A549 (cell line): ENCODE results near the gene CTSF. TPM values are rescaled to one million over a fixed set of nuclear protein-coding genes. Genes with fewer than 3 reads are reported as not detected.

Experiments
- ATAC-seq, 2 experiments: fragments of 200-7000 bp in 1 of 2; fragments of >200 bp in 1 of 2; cut with Nextera tagmentation in 1 of 2; cut with Tn5 transposase in 1 of 2; 3 replicates each; pipeline versions ENCODE4 v1.8.0 to v1.9.1; 2018 to 2020; ENCODE audit warnings: mild to moderate bottlenecking in 1 of 2, moderate library complexity in 1 of 2
- CTCF ChIA-PET: fragments of 300-600 bp; sonication (Branson Sonifier 250); formaldehyde crosslinking; extraction: SDS; loops from one replicate; lab custom pipeline; 2021; ENCODE audit warnings: antibody characterized with exemption, inconsistent platforms; lab: Yijun Ruan, JAX
- POLR2A ChIA-PET: fragments of 350-600 bp; formaldehyde crosslinking; extraction: SDS; loops from one replicate; lab custom pipeline; 2021; ENCODE audit warnings: antibody characterized with exemption, inconsistent platforms; lab: Yijun Ruan, JAX
- DNase-seq, 2 experiments: peaks; one replicate each; pipeline versions ENCODE4 v3.0.0 to v3.0.0-alpha.2; 2011 to 2016; ENCODE audit warnings: low read depth in 1 of 2, low spot score in 1 of 2
- FAIRE-seq: peaks from 2 replicates; lab custom pipeline; 2011; peaks lifted over from hg19 to GRCh38; lab: Jason Lieb, UNC
- H3K27ac ChIP-seq, 2 experiments: fragments of >200 bp; sonication (Bioruptor Twin); formaldehyde crosslinking; 3 replicates each; pipeline ENCODE4 v1.5.1; 2016 to 2017
- H3K4me1 ChIP-seq: fragments of >200 bp; sonication (Bioruptor Twin); formaldehyde crosslinking; 3 replicates; pipeline ENCODE4 v1.6.1; 2016
- H3K4me2 ChIP-seq: fragments of >200 bp; sonication (Bioruptor Twin); formaldehyde crosslinking; 3 replicates; pipeline ENCODE4 v1.6.1; 2016
- H3K4me3 ChIP-seq: fragments of >200 bp; sonication (Bioruptor Twin); formaldehyde crosslinking; 3 replicates; pipeline ENCODE4 v1.5.1; 2016
- H3K9me3 ChIP-seq: fragments of >200 bp; sonication (Bioruptor Twin); formaldehyde crosslinking; 3 replicates; pipeline ENCODE4 v1.6.1; 2016
- CBX2 ChIP-seq: fragments of 200-600 bp; sonication (generic); IDR thresholded peaks from 2 replicates; pipeline ENCODE4 v1.6.1; 2016; ENCODE audit warnings: low read depth, mild to moderate bottlenecking, borderline replicate concordance
- CBX8 ChIP-seq: fragments of 200-600 bp; sonication (generic); IDR thresholded peaks from 2 replicates; pipeline ENCODE4 v1.6.1; 2016
- CEBPB ChIP-seq, 2 experiments: fragments of >200 bp in 1 of 2; sonication (Bioruptor Twin) in 1 of 2; formaldehyde crosslinking in 1 of 2; IDR thresholded peaks; 2 replicates each; pipeline ENCODE4 v1.6.1; 2012 to 2016
- ESRRA ChIP-seq: fragments of 150-350 bp; IDR thresholded peaks from 2 replicates; pipeline ENCODE4 v1.6.1; 2014; ENCODE audit warnings: mild to moderate bottlenecking, low read length, borderline replicate concordance
- FOXS1 ChIP-seq: fragments of 250-450 bp; sonication (Bioruptor Pico); IDR thresholded peaks from 2 replicates; pipeline ENCODE4 v1.5.0; 2020; ENCODE audit warnings: mild to moderate bottlenecking, moderate library complexity
- GATA3 ChIP-seq: IDR thresholded peaks from 2 replicates; pipeline ENCODE4 v1.6.1; 2012; ENCODE audit warnings: borderline replicate concordance
- HDAC2 ChIP-seq: fragments of 200-600 bp; sonication (generic); IDR thresholded peaks from 2 replicates; pipeline ENCODE4 v1.6.1; 2016
- HEYL ChIP-seq: fragments of 250-450 bp; sonication (Bioruptor Pico); IDR thresholded peaks from 2 replicates; pipeline ENCODE4 v1.8.0; 2021; ENCODE audit warnings: mild to moderate bottlenecking, moderate library complexity
- JUN ChIP-seq, 2 experiments: fragments of >200 bp; sonication (Bioruptor Twin); formaldehyde crosslinking; IDR thresholded peaks; 2 replicates in 1 of 2; 3 replicates in 1 of 2; pipeline ENCODE4 v1.6.1; 2016 to 2017
- KDM1A ChIP-seq: fragments of 200-600 bp; sonication (generic); IDR thresholded peaks from 2 replicates; pipeline ENCODE4 v1.6.1; 2016; ENCODE audit warnings: low read depth, mild to moderate bottlenecking
- MAZ ChIP-seq: fragments of 150-350 bp; IDR thresholded peaks from 2 replicates; pipeline ENCODE4 v1.6.1; 2014; ENCODE audit warnings: antibody characterized with exemption, low read depth, low read length, borderline replicate concordance
- MYC ChIP-seq: IDR thresholded peaks from 2 replicates; pipeline ENCODE4 v1.6.1; 2012; ENCODE audit warnings: mild to moderate bottlenecking, inconsistent platforms, low read length, improper control_type of control experiment, borderline replicate concordance
- NFE2L2 ChIP-seq: fragments of 150-350 bp; conservative IDR thresholded peaks from 2 replicates; pipeline ENCODE4 v1.6.1; 2014; ENCODE audit warnings: low read length
- NPAS2 ChIP-seq: fragments of 250-450 bp; sonication (Bioruptor Pico); IDR thresholded peaks from 2 replicates; pipeline ENCODE4 v1.8.0; 2022; ENCODE audit warnings: mild to moderate bottlenecking, moderate library complexity, borderline replicate concordance
- RAD21 ChIP-seq, 2 experiments: fragments of >200 bp in 1 of 2; sonication (Bioruptor Twin) in 1 of 2; formaldehyde crosslinking in 1 of 2; IDR thresholded peaks in 1 of 2; conservative IDR thresholded peaks in 1 of 2; 2 replicates in 1 of 2; 3 replicates in 1 of 2; pipeline ENCODE4 v1.6.1; 2012 to 2018; ENCODE audit warnings: inconsistent platforms in 1 of 2
- RCOR1 ChIP-seq: fragments of 150-350 bp; IDR thresholded peaks from 2 replicates; pipeline ENCODE4 v1.6.1; 2014; ENCODE audit warnings: antibody characterized with exemption, low read length, low read depth
- SMC3 ChIP-seq: fragments of >200 bp; sonication (Bioruptor Twin); formaldehyde crosslinking; IDR thresholded peaks from 3 replicates; pipeline ENCODE4 v1.6.1; 2018; ENCODE audit warnings: inconsistent platforms
- SREBF2 ChIP-seq: fragments of 450-650 bp; IDR thresholded peaks from 2 replicates; pipeline ENCODE4 v1.6.1; 2014; ENCODE audit warnings: mild to moderate bottlenecking, moderate library complexity
- TP53 ChIP-seq: fragments of 250-450 bp; sonication (Bioruptor Pico); IDR thresholded peaks from 2 replicates; pipeline ENCODE4 v1.5.0; 2021; ENCODE audit warnings: mild to moderate bottlenecking, moderate library complexity
- ZC3H11A ChIP-seq: fragments of 450-650 bp; IDR thresholded peaks from 2 replicates; pipeline ENCODE4 v1.6.1; 2014; ENCODE audit warnings: antibody characterized with exemption, mild to moderate bottlenecking
- WGBS: methylation state at CpG from one replicate; pipeline ENCODE4 v1.1.6; 2017; ENCODE audit errors: missing lambda C conversion rate; 5-methylcytosine and 5-hydroxymethylcytosine counted together
- polyA plus RNA-seq, 4 experiments: library from polyadenylated mRNA; depleted of rRNA in 3 of 4; stranded (reverse); fragments of >200 nt; fragmentation: RNase III in 1 of 4; extraction: RNeasy Plus Mini Kit Qiagen cat#74134 plus additional on column Dnase treatment in 1 of 4; gene quantifications; 2 replicates in 3 of 4; 3 replicates in 1 of 4; pipeline ENCODE4 v1.2.3, GENCODE V29; 2011 to 2017
- TF ChIP-seq, protein P1 (sequence below): fragments of 150-350 bp; IDR thresholded peaks from 2 replicates; pipeline ENCODE4 v1.6.1; 2014; ENCODE audit warnings: low read depth, mild to moderate bottlenecking, low read length
- TF ChIP-seq, protein P2 (sequence below): IDR thresholded peaks from 2 replicates; pipeline ENCODE4 v1.6.1; 2012; ENCODE audit warnings: low read depth, borderline replicate concordance

CTSF gene
- polyA plus RNA-seq, 2 of the 4 experiments (the other 2 are of a cell fraction): 19.2 to 29.8 TPM

DNA sequence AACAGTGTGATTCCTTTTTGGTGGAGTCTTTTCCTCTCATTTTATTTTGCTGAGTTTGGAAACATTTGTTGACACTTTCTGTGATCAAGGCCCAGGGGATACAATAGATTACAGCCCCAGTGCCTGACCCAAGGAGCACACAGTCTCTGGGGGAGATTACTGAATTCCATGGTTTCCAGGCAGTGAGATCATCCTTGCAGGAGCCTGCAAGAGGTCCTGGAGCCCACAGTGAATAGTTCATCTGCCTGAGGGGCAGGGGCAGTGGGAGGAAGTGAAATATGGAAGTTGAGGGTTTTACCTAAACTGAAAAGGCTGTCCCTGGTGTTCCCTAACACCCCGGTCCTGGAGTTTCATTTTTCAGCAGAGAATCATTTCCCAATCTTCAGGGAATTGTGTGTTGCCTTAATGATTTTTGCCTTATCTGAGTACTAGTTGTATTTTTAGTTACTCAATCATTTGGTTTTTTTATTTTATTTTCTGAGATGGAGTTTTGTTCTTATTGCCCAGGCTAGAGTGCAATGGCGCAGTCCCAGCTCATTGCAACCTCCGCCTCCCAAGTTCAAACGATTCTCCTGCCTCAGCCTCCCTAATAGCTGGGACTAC, 32.3 kb upstream of the CTSF start:
- ChIA-PET POLR2A (interaction anchor here (1.0 to 2.4 kb wide), 2 partner anchors 16 to 55 kb away, joined by 3 to 11 read pairs; partner anchors contain the start of genes RBM14 and ZDHHC24), CTCF (interaction anchor here (2.4 to 4.3 kb wide), 2 partner anchors 9 to 21 kb away, joined by 8 to 16 read pairs; partner anchors contain the start of gene CCDC87)
- Histone ChIP-seq H3K4me1 (0 out of 3 replicates have a peak, but pooled peaks cover 3% of the 10 kb centered on the region), H3K4me3 (no peak overlapping the region), H3K4me2 (no peak overlapping the region), H3K27ac (no peak overlapping the region), H3K9me3 (no peaks in the 10 kb centered on the region)
- ATAC-seq: no peak
- TF ChIP-seq MAZ (no peak), GATA3 (no peak), CBX8 (no peak), HDAC2 (no peak)
- TF ChIP-seq, protein P1, sequence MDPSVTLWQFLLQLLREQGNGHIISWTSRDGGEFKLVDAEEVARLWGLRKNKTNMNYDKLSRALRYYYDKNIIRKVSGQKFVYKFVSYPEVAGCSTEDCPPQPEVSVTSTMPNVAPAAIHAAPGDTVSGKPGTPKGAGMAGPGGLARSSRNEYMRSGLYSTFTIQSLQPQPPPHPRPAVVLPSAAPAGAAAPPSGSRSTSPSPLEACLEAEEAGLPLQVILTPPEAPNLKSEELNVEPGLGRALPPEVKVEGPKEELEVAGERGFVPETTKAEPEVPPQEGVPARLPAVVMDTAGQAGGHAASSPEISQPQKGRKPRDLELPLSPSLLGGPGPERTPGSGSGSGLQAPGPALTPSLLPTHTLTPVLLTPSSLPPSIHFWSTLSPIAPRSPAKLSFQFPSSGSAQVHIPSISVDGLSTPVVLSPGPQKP: no peak
- no peak for FAIRE-seq
- 93% methylated on average over 4 of the region's 4 CpGs for WGBS
- no peak for DNase-seq

DNA sequence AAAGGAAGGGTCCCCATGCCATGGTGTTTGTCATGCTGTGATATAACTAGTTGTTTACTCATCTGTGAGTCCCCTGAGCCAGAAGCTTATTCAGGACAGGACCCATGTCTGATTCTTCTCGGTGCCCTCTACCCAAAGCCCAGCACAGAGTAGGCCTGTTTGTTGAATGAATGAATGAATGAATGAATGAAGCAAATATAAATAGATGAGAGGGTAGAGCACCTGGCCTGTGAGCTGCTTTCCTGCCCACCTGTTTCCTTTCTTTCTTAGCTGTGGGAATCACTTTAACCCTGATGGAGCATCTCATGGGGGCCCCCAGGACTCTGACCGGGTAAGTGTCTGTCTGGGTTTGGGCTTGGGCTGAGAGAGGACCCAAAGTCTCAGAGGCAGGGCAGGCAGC, 31.8 kb upstream of the CTSF start:
- DNase-seq (no peak), FAIRE-seq (no peak), ATAC-seq (no peak)
- ChIA-PET POLR2A (interaction anchor here (1.0 to 2.4 kb wide), 2 partner anchors 16 to 55 kb away, joined by 3 to 11 read pairs; partner anchors contain the start of genes RBM14 and ZDHHC24), CTCF (interaction anchor here (1.0 to 4.3 kb wide), 4 partner anchors 9 to 27 kb away, joined by 3 to 16 read pairs (median 6); partner anchors contain the start of gene CCDC87)
- Histone ChIP-seq H3K4me2 (no peak overlapping the region), H3K4me3 (no peak overlapping the region), H3K4me1 (0 out of 3 replicates have a peak, but pooled peaks cover 3% of the 10 kb centered on the region), H3K9me3 (no peaks in the 10 kb centered on the region), H3K27ac (no peak overlapping the region)
- TF ChIP-seq SMC3: no peak
- no peak for TF ChIP-seq RAD21 (conservative IDR thresholded peaks at IDR 0.05 in 1 of 2, IDR thresholded peaks at IDR 0.05 in 1 of 2)
- no peak for TF ChIP-seq HEYL
- no peak for TF ChIP-seq CEBPB (IDR thresholded peaks at IDR 0.05)
- no peak for TF ChIP-seq TP53 (CRISPR knock-in tag)
- TF ChIP-seq NPAS2: no peak
- TF ChIP-seq HDAC2: no peak
- no peak for TF ChIP-seq ZC3H11A
- no peak for TF ChIP-seq RCOR1
- no peak for TF ChIP-seq MYC
- TF ChIP-seq, protein P2, sequence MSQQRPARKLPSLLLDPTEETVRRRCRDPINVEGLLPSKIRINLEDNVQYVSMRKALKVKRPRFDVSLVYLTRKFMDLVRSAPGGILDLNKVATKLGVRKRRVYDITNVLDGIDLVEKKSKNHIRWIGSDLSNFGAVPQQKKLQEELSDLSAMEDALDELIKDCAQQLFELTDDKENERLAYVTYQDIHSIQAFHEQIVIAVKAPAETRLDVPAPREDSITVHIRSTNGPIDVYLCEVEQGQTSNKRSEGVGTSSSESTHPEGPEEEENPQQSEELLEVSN: no peak
- TF ChIP-seq ESRRA: no peak
- no peak for TF ChIP-seq SREBF2
- TF ChIP-seq FOXS1 (CRISPR knock-in tag): no peak
- TF ChIP-seq CBX2: no peak
- WGBS: 83% methylated on average over 2 of the region's 2 CpGs

DNA sequence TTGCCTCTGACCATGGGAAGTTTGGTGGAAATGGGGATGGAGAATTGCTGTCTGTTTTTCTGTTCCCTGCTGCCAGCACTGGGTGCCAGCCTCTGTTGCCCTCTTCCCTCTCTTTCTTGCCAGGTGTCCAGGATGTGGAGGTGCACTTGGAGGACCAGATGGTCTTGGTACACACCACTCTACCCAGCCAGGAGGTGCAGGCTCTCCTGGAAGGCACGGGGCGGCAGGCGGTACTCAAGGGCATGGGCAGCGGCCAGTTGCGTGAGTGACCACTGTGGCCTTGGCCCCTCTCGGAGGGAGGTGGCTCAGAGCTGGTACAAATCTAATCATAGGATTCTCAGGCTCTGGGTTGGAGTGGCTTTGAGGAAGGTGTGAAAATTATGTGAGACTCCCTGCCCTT, 30.6 kb upstream of the CTSF start:
- TF ChIP-seq SMC3 (no peak), KDM1A (no peak), JUN (IDR thresholded peaks at IDR 0.05) (no peak), NFE2L2 (no peak)
- TF ChIP-seq, protein P2: no peak
- ChIA-PET POLR2A (interaction anchor here (2.4 kb wide), 1 partner anchor 17 kb away, joined by 11 read pairs; the partner anchor contains the start of gene RBM14), CTCF (interaction anchor here (0.6 to 4.3 kb wide), 5 partner anchors 8 to 868 kb away, joined by 3 to 16 read pairs (median 4); partner anchors contain the start of gene CCDC87)
- no peak overlapping the region for H3K27ac ChIP-seq
- DNase-seq: no peak
- H3K4me1 ChIP-seq: 0 out of 3 replicates have a peak, but pooled peaks cover 3% of the 10 kb centered on the region
- no peak for ATAC-seq
- no peaks in the 10 kb centered on the region for H3K9me3 ChIP-seq
- H3K4me3 ChIP-seq: no peak overlapping the region
- no peak for FAIRE-seq
- H3K4me2 ChIP-seq: no peak overlapping the region
- 95% methylated on average over 6 of the region's 6 CpGs for WGBS
